GM19468 (cell line): Measurements from ENCODE around the gene RADIL.
"Not testable (repeated sequence)": the region's sequence is repeated elsewhere in the genome, so short reads cannot be mapped to it uniquely, and the experiment has no call there.

ENCODE experiments used
- ATAC-seq: cut with Tn5 transposase; IDR thresholded peaks from one replicate; pipeline ENCODE4 v1.9.1; 2021; ENCODE audit warnings: mild to moderate bottlenecking, moderate library complexity, moderate number of reproducible peaks; ENCODE audit not compliant: unreplicated experiment; ENCODE audit errors: extremely low read depth

The RADIL gene

GRCh38 chr7:4883372-4884144 is at the start of gene RADIL:
Gene RADIL (minus strand): TSS chr7:4883716. CDS start chr7:4878139, 5,577 bp downstream.
- no peak for ATAC-seq

DNA sequence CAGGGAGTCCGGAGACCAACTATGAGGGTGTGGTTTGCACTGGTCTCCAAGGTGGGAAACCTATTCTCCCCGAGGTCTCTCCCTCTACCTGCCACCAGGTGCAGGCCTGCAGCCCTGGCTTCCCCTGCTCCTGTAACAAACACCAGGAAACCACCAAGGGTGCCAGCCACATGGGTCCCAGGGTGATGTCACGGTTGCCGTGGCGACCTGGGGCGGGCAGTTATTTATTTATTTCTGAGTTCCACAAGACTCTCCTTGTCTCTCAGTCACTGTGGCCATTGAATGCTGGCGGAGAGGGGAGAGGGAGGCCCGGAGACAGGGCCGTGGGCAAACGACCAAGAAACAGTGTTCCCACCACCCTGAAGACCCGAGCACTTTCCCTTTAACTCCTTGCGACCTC is 48.4 kb upstream of the RADIL start:
- no peak for ATAC-seq

DNA sequence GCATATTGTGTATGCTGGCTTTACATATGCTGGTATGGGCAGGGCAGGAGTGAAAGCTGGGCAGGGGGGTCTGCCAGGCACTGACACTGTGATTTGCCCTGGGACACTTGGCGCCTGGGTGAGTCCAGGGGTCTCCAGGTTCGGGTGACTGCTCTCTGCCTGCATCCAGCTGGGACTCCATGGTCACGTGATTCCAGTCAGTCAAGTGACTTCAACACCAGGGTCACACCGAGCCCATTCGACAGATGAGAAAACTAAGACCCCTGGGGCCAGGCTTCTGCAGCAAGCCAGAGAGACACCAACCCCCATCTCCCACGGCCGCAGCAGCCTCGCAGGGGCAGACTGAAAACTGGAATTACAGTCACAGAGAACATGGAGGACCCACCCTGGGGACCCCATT is 45.5 kb upstream of the RADIL start:
- no peak for ATAC-seq

GRCh38 chr7:4928445-4928844 is 44.9 kb upstream of the RADIL start:
- no peak for ATAC-seq

DNA sequence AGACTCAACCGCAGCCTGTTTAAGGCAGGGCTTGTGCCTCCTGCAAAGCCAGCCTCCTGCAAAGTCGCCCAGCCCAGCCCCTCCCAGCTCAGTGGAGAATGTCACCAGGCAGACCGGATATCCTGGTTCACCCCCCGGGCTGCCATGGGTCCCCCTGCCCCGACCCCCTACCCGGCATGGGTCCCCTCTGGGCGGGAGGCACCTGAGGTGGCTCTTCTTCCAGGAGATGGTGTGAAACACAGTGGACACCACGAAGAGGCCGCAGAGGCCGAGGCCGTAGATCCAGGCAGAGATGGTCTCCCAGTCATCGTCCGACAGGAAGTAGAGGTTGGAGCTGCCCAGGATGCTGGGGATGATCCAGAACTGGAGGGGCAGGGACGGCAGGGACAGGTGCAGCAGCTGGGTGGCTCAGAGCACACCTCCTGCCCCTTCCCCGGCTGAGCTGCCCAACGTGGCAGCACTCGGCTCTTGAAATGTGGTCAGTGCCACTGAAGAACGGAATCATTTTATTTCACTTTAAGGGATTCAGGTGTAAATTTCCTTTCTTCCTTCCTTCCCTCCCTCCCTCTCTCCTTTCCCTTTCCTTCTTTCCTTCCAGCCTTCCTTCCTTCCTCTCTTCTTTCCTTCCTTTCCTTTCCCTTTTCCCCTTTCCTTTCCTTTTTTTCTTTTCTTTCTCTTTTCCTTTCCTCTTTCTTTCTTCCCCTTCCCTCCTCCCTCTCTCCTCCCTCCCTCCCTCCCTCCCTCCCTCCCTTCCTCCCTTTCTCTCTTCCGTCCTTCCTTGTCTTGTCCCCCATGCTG is 36.7 kb upstream of the RADIL start:
- no peak for ATAC-seq

GRCh38 chr7:4916113-4916512 is 32.6 kb upstream of the RADIL start:
- no peak for ATAC-seq

DNA sequence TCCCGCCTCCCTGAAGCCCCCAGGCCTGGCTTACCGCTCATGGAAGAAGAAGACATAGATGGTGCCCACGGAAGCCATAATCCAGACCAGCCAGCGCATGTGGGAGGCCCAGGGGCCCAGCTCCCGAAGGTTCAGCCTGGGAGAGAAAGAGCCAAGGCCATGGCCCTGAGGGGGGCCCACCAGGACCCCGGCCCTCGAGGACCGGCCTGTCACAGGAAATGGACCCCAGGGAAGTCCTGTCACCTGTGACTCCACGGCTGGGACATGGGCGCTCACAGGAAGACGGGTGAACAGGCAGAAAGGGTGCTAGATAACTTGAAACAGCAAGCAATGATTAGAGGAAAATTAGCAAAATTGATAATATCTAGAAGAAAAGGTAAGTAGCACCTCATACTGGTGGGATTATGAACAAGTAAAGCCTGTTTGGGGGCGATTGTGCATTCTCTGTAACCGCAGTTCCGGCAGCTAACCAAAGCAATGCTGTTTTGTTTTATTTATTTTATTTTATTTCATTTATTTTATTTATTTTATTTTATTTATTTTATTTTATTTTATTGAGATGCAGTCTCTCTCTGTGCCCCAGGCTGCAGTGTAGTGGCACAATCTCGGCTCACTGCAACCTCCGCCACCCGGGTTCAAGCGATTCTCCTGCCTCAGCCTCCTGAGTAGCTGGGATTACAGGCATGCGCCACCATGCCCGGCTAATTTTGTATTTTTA is 27.8 kb upstream of the RADIL start:
- no peak for ATAC-seq

DNA sequence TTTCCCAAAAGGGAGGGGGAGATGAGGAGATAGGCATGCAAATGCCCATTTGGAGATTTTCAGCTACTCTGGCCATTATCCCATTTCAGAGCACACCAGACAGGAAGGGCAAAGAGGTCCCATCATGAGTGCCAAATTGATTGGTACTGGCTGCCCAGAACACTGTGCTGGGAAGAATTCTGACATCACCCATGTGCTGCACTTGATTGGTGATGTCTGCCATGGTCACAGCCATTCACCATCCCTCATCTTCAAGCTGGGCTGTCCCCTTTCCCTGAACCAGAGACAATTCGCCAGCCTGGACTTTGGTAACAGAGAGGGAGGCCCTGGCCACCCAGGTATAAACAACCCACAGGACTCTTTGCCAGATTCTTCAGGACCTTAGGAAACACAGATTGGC is 23.2 kb upstream of the RADIL start:
- ATAC-seq: no peak

DNA sequence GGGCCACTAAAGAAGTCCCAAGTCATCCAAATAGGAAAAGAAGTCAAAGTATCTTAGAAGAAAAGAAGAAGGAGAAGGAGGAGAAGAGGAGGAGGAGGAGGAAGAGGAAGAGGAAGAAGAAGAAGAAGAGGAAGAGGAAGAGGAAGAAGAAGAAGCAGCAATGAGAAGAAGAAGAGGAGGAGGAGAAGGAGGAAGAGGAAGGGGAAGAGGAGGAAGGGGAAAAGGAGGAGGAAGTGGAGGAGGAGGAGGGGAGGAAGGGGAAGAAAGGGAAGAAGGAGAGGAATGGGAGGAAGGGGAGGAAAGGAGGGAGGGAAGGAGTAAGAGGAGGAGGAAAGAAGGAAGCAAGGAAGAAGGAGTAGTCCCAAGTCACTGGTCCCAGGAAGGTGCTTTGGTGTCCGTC is 21.7 kb upstream of the RADIL start:
- no peak for ATAC-seq

DNA sequence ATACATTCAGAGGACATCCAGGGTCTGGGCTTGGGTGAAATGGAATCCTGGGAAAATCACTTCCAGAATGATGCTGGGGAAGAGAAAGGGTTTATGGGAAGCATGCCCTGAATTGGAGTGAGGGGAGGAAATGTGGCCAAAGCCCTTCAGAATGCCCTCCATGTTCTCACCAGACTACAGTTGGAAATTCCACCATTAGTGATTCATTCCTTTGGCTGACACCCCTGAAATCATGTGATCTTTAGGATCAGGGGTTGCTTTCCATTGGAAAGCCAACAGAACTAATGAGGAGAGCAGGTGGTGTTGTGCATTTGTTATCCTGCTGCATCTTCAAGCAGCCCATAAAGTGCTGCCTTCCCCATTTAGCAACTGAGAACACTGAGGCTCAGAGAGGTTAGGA is 20.8 kb upstream of the RADIL start:
- no peak for ATAC-seq

GRCh38 chr7:4895766-4896165 is 12.2 kb upstream of the RADIL start:
- no peak for ATAC-seq

DNA sequence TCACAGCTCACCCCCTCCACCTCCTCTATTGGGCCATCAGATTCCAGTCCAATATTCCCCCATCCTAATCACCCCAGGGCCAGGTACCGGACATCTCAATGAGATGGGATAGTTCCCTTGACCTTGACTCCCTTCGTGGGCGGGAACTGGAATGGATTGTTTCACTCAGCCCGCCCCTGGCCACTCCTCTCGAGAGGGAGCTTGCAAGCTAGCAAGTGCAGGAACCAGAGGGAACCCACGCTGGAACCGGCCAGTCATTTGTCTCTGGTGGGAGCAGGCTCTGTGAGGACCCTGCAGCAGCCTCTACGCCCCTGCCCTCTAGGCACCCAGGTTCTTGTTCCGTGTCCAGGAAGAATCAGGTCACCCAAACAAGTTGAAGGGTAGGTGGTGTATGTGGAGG is 11.0 kb upstream of the RADIL start:
- no peak for ATAC-seq

- no peak for ATAC-seq
These were observed 10.5 kb upstream of the RADIL start for GRCh38 chr7:4893929-4894475.

- ATAC-seq: not testable (repeated sequence)
These were observed 9.7 kb upstream of the RADIL start for GRCh38 chr7:4893188-4893587.

DNA sequence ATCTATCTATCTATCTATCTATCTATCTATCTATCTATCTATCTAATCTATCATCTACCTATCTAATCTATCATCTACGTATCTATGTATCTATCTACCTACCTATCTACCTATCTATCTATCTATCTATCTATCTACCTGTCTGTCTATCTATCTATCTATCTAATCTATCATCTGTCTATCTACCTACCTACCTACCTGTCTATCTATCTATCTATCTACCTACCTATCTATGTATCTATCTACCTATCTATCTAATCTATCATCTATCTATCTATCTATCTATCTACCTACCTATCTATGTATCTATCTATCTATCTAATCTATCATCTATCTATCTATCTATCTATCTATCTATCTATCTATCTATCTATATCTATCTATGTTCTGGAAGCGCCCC is 8.0 kb upstream of the RADIL start:
- ATAC-seq: not testable (repeated sequence)

DNA sequence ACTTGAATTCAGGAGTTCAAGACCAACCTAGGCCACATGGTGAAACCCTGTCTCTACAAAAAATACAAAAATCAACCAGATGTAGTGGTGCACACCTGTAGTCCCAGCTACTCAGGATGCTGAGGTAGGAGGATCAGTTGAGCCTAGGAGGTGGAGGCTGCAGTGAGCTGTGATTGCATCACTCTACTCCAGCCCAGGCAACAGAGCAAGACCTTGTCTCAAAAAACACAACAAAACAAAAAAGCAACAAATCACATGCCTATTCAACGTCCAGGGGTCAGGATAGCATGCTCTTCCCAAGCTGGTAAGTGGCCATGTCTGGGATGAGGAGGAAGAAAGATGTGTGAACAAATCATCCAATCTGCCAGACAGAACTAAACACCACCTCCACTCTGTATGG is 6.2 kb upstream of the RADIL start:
- no peak for ATAC-seq

GRCh38 chr7:4888161-4888560 is 4.6 kb upstream of the RADIL start:
- no peak for ATAC-seq

DNA sequence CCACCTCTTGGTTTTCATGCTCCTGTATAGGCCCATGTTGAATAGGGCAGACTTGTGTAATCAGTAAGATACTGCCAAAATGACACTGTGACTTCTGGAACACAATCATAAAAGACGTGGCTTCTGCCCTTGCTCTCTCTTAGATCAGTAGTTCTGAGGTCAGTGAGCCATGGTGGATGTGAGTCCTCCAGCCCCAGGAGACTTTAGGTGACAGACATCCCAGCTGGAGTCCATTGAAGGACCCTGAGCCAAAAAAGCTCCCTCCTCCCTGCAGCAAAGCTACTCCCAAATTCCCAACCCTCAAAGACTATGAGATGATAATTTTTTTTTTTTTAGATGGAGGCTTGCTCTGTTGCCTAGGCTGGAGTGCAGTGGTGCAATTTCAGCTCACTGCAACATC is 3.2 kb upstream of the RADIL start:
- no peak for ATAC-seq

GRCh38 chr7:4885317-4885807 is 1.8 kb upstream of the RADIL start:
- ATAC-seq: no peak

GRCh38 chr7:4884164-4884563 is 648 bp upstream of the RADIL start:
- no peak for ATAC-seq

- no peak for ATAC-seq
These were observed 514 bp downstream of the RADIL start for GRCh38 chr7:4883033-4883371.
